Measurements from ENCODE around the gene ZACN.
A peak's percentile ranks its signal among the peaks of the same experiment; 100 is the strongest.

ZACN gene

DNA sequence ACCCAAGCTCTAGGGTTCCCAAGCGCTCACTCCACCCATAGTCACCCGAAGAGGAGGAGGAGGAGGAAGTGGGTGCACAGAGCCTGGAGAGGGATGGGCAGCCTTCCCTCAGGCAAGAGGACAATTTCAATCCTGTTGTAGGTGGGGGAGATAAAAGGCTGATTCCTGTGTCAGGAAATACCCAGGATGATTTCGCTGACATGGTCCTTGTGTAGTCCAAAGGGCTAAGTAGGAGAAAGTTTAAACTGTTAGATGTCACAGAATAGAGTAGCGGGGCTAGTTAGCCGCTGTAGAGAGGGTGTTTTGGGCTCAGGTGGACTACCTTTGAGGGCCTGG, 25.9 kb downstream of the ZACN start:
- TF ChIP-seq, protein P1, sequence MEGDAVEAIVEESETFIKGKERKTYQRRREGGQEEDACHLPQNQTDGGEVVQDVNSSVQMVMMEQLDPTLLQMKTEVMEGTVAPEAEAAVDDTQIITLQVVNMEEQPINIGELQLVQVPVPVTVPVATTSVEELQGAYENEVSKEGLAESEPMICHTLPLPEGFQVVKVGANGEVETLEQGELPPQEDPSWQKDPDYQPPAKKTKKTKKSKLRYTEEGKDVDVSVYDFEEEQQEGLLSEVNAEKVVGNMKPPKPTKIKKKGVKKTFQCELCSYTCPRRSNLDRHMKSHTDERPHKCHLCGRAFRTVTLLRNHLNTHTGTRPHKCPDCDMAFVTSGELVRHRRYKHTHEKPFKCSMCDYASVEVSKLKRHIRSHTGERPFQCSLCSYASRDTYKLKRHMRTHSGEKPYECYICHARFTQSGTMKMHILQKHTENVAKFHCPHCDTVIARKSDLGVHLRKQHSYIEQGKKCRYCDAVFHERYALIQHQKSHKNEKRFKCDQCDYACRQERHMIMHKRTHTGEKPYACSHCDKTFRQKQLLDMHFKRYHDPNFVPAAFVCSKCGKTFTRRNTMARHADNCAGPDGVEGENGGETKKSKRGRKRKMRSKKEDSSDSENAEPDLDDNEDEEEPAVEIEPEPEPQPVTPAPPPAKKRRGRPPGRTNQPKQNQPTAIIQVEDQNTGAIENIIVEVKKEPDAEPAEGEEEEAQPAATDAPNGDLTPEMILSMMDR (IDR thresholded peaks at IDR 0.05; ENCODE audit: control insufficient read depth, insufficient read depth, low read depth, low read length, missing control alignments): no peak
- no peak overlapping the region for H3K4me3 ChIP-seq (ENCODE audit: control insufficient read depth, low read depth, low read length)

DNA sequence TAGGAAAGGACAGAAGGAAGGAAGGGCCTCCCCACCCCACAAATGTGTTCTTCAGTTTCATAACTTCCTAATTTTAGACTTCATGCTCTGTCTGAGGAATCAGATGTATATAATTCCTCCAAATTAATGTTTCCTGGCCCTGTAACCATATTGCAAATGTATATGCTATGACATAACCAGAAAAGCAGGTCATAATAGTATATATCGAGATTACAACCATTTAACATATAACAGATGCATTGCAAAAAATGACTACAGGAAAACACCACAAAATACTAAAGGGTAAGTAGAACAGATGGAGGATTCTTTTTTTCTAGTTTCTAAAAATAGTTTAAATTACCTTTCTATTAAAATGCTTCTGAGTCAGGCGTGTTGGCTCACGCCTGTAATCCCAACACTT, 27.7 kb downstream of the ZACN start:
- H3K4me3 ChIP-seq (ENCODE audit: control insufficient read depth, low read depth, low read length): no peak overlapping the region
- TF ChIP-seq, protein P1 (IDR thresholded peaks at IDR 0.05; ENCODE audit: control insufficient read depth, insufficient read depth, low read depth, low read length, missing control alignments): no peak
- DNase-seq (ENCODE audit: low read depth): no peak

More for the DNA sequence above, 25.9 kb downstream of the ZACN start:
- no peak for DNase-seq (ENCODE audit: low read depth)

DNA sequence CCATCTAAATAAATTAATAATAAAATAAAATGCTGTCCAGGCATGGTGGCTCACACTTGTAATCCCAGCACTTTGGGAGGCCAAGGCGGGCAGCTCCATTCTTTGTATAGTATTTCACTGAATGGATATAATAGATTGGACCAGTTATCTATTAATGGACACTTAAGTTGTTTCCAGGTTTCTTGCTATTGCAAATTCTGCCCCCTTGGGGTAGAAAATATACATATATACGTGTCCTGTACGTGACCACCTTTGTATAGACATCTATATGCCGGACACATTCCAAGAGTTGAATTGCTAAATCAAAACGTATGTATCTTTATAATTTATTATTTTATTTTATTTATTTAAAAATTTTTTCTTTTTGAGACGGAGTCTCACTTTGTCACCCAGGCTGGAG, 28.5 kb downstream of the ZACN start:
- no peak overlapping the region for H3K4me3 ChIP-seq (ENCODE audit: control insufficient read depth, low read depth, low read length)
- no peak for DNase-seq (ENCODE audit: low read depth)
- TF ChIP-seq, protein P1 (IDR thresholded peaks at IDR 0.05; ENCODE audit: control insufficient read depth, insufficient read depth, low read depth, low read length, missing control alignments): peak; percentile 9

DNA sequence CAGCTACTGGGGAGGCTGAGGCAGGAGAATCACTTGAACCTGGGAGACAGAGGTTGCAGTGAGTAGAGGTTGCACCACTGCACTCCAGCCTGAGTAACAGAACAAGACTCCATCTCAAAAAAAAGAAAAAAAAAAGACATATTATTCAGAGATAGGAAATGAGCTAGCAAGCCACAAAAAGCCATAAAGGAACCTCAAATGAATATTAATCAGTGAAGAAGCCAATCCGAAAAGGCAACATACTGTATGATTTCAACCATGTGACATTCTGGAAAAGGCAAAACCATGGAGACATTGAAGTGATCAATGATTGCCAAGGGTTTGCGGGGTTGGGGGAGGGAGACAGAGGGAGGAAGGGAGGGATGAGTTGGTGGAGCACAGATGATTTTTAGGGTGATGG, 33.0 kb downstream of the ZACN start:
- TF ChIP-seq, protein P1 (IDR thresholded peaks at IDR 0.05; ENCODE audit: control insufficient read depth, insufficient read depth, low read depth, low read length, missing control alignments): no peak
- DNase-seq (ENCODE audit: low read depth): no peak
- no peak overlapping the region for H3K4me3 ChIP-seq (ENCODE audit: control insufficient read depth, low read depth, low read length)

DNA sequence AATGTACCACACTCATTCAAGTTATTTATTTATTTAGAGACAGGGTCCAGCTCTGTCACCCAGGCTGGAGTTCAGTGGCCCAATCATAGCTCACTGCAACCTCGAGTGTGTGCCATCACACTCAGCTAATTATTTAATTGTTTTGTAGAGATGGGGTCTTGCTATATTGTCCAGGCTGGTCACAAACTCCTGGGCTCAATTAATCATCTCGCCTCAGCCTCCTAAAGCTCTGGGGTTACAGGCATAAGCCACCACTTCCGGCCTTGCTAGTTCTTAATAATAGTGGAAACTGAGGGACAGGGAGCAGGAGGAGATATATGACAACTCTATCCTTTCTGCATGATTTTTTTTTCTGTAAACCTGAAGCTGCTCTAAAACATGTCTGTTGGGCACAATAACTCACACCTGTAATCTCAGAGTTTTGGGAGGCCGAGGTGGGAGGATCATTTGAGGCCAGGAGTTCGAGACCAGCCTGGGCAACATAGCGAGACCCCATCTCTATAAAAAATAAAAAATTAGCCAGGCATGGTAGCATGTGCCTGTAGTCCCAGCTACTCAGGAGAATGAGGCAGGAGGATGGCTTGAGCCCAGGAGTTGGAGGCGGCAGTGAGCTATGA, 36.3 kb downstream of the ZACN start:
- no peak overlapping the region for H3K4me3 ChIP-seq (ENCODE audit: control insufficient read depth, low read depth, low read length)
- no peak for DNase-seq (ENCODE audit: low read depth)
- TF ChIP-seq, protein P1 (IDR thresholded peaks at IDR 0.05; ENCODE audit: control insufficient read depth, insufficient read depth, low read depth, low read length, missing control alignments): no peak

DNA sequence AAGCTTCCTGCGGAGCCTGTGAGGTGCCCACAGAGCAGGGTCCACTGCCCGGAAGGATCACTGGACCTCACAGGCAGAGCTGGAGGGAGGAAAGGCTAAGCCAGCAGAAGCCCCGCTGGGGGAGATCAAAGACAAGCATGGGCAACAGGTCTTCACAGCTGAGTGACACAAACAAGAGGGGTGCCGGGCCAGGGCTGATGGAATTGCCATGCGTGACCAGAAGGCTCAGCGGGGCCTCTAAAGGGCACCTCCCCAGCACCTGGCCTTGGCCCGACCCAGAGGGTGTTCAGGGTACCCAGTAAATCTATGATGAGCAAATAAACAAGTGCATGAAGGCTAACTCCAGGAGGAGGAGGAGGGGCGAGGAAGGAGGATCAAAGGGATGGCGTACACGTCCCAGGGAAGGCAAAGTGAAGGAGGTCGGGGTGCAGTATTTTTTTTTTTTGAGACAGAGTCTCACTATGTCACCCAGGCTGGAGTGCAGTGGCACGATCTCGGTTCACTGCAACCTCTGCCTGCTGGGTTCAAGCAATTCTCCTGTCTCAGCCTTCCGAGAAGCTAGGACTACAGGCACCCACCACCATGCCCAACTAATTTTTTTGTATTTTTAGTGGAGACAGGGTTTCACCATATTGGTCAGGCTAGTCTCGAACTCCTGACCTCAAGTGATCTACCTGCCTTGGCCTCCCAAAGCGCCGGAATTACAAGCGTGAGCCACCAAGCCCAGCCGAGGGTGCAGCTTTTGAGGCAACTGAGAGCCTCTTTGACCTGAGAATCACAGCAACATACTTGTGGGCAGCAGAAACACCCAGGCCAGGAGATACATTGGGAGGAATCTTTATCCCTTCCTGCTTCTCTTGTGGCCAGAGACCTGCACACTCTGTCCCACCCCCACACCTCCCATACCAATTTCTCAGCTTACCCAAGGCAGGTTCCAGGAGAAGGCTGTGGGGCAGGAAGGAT, 40.7 kb downstream of the ZACN start:
- DNase-seq (ENCODE audit: low read depth): no peak
- H3K4me3 ChIP-seq (ENCODE audit: control insufficient read depth, low read depth, low read length): no peak overlapping the region
- TF ChIP-seq, protein P1 (IDR thresholded peaks at IDR 0.05; ENCODE audit: control insufficient read depth, insufficient read depth, low read depth, low read length, missing control alignments): no peak
